Lung microvascular endothelial cell (primary cell): ENCODE results near the gene CD1E. TPM values are rescaled to one million over a fixed set of nuclear protein-coding genes. Genes with fewer than 3 reads are reported as not detected.
"Not testable (repeated sequence)": the region's sequence is repeated elsewhere in the genome, so short reads cannot be mapped to it uniquely, and the experiment has no call there.

ENCODE experiments used
- DNase-seq, 2 donors: peaks; one replicate each; pipeline versions ENCODE4 v3.0.0 to v3.0.0-alpha.2; 2010; ENCODE audit warnings: low read depth in 2 of 2
- total RNA-seq: library from RNA; depleted of rRNA; stranded (reverse); fragments of >200 nt; gene quantifications from 2 replicates; pipeline ENCODE4 v1.2.1, GENCODE V29; 2014

The CD1E gene
- not detected in 2 replicates for total RNA-seq

DNA sequence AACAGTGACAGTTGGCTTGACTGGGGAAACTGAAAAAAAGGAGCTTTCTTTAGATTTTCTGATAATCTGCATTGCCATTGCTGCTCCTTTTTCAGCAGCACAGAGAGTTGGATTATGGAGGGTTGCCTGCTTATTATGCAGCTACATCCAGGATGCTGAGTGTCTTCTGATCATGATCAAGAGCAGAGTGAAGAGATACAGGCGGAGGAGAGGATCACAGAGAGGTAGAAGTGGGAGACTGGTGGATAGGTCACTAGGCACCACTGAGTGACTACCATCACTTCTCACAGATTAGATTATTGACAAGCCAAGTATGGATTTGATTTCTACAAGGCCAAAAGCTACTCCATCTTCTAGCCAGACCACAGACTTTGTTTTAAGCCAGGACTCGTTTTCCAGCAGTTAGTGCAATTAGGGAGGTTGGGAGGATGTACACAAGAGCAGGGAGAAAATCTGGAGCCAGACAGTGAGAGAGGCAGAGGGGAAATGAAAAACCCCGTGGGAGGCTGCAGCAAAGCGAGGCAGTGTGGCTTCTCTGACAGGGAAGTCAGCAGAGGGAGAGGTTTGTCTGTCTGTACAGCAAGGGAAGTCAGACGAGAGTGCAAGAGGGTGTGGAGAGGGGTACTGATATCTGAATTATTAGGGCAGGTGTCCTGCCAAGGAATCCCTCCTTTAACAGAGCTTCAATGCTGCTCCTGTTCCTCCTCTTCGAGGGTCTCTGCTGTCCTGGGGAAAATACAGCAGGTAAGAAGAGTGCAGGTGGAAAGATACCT is at the start of gene CD1E:
Gene CD1E, plus strand, starts transcription at position 592 of the 773 bp plus-strand sequence. Its CDS starts 95 bp downstream, at position 687.
- DNase-seq, result no peak

DNA sequence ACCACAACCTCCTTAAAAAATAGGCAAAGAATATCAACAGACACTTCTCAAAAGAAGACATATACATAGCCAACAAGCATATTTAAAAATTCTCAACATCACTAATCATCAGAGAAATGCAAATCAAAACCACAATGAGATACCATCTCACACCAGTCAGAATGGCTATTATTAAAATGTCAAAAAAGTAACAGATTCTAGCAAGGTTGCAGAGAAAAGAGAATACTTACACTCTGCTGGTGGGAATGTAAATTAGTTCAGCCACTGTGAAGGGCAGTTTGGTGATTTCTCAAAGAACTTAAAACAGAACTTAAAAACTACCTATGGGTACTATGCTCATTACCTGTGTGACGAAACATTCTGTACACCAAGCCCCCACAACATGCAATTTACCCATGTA is 43.1 kb upstream of the CD1E start:
- no peak for DNase-seq

- DNase-seq, result no peak
Observed at GRCh38 chr1:158311066-158311465, 42.6 kb upstream of the CD1E start.

- no peak for DNase-seq
Observed at GRCh38 chr1:158323866-158324265, 29.8 kb upstream of the CD1E start.

GRCh38 chr1:158324395-158324794 is 29.3 kb upstream of the CD1E start:
- DNase-seq, result no peak

GRCh38 chr1:158327481-158327880 is 26.2 kb upstream of the CD1E start:
- DNase-seq, result no peak

GRCh38 chr1:158328426-158328825 is 25.3 kb upstream of the CD1E start:
- DNase-seq, result no peak

- DNase-seq, result no peak
Observed at GRCh38 chr1:158329300-158329699, 24.4 kb upstream of the CD1E start.

DNA sequence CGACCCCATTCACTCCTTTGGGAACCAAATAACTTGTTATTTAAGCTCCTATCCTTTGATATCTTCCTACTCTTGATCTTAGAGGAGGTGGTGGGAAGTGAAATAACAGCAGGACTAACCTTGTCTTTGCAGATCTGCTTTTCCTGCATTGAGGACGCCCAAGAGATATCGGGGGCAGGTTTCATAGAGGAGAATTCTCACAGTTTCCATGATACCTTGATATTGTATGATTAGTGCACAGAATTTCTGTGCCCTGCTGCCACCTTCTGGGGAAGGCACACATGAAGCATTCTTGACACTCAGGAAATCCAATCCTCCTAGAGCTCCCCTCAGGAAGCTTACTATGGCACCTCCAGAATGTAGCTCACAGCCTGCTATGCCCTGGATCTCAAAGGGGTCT is 24.0 kb upstream of the CD1E start:
- peak in 1 of 2 donors; percentile 13 for DNase-seq

DNA sequence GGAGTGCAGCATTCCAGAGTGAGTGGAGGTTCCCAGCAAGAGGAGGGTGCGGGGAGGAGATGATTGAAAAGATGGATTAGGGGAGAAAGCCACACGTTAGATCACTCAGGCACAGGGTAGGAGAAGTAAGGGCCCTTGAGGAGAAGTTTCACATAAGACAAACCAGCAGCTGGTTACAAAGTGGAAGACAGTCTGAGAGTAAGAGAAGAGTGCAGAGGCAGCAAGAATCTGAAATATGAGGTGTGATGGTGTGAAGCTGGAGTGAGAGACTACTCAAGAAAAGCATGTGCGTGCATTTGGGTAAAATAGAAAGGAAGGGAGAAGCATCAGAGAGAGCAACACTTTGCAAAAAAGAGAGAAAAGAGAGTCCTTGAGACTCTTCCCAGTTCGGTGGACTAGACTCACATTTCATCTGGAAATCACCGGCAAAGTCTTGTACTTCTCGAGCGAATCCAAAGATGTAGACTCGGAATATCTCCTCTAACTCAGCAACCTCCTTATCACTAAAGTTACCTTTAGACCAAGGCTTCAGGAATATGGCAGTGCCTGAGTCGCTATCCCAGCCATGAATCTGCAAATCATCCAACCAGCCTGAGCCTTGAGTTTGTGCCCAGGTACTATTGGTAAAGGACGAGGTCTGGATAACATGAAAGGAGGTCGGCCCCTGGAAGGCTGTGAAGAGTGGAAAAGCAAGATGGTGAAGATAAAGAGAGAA is 23.1 kb upstream of the CD1E start:
- no peak for DNase-seq

GRCh38 chr1:158331106-158331425 is 22.6 kb upstream of the CD1E start:
- DNase-seq, result no peak

DNA sequence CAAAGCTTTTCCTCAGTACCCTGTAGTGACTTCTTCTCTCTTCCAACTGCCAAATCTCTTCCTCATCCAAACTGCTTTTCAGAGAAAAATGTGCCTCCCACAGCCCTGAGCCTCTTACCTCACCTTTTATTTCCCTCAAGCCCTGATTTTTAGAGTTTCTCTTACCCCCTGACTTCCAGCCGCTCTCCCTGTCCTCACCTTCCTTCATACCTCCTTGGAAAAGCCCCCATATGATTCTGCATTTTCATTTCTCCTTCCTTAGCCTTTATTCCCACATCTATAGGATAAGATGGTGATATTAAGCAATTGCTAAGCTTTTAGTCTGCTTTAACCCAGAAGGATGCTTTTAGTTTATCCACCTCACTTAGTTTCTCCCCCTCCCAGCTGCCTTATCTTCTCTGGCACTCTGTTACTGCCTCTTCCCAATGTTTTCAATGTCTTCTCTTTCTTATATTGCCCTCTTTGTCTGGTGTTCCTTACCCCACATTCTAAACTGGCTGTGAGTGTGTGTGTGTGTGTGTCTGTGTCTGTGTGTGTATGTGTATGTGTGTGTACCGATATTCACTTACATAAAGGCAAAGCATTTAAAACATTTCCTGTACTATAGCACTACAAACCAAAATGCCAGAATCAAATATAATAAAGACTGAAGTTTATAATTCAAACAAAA is 22.1 kb upstream of the CD1E start, which contains the start of gene CD1B:
Gene CD1B, minus strand, starts transcription at position 51 of the 670 bp plus-strand sequence. CDS start 108 bp downstream, outside the sequence.
- DNase-seq, result no peak

DNA sequence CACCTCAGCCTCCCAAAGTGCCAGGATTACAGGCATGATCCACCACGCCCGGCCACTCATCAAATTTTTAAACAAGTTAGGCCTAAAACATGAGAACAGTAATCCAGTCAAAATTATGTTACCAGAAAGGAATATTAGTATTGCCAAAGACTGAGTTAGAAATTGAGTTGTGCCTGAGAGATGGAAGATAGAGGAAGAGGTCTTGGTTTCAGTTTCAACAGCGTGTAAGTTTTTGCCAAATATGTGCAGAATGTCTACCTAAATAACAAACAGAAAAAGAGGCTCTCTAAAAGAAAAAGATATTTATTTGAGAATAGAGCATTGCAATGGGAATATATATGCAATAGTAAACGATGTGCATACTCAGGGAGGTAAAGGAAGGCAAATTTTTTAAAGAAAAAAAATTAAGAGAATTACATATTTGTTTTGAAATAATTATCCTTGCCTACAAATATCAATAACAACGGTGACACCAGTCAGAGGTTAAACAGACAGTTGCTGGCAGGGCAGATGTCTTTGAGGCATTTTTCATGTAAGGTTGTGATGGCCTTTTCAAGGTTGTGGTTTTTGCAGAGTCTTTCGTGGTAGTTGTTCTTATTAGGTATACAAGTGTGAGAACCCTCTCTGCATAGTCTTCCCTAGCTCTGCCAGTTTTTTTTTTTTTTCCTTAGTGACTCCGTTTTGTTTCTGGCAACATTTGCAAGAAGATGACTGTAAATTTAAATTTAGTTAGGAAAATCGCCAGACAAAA is 20.1 kb upstream of the CD1E start:
- no peak for DNase-seq

- no peak for DNase-seq
Observed at GRCh38 chr1:158334526-158335212, 19.0 kb upstream of the CD1E start.

- DNase-seq, result no peak
Observed at GRCh38 chr1:158335213-158335532, 18.5 kb upstream of the CD1E start.

- DNase-seq, result not testable (repeated sequence)
Observed at GRCh38 chr1:158336413-158336812, 17.3 kb upstream of the CD1E start.

GRCh38 chr1:158348946-158349345 is 4.7 kb upstream of the CD1E start:
- DNase-seq, result not testable (repeated sequence)

GRCh38 chr1:158354255-158354654 is 561 bp downstream of the CD1E start:
- DNase-seq, result no peak

DNA sequence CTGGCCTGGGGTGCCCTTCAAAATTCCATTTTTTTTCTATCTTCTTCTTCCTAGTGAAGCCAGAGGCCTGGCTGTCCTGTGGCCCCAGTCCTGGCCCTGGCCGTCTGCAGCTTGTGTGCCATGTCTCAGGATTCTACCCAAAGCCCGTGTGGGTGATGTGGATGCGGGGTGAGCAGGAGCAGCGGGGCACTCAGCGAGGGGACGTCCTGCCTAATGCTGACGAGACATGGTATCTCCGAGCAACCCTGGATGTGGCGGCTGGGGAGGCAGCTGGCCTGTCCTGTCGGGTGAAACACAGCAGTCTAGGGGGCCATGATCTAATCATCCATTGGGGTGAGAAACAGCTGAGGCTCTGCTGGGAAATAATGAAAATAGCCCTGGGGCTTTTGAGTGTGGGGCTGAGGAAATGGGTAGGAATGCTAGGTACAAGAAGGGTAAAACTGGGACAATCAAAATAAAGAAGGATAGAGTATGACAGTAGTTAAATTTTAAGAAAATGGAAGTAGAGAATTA is 2.1 kb downstream of the CD1E start:
- DNase-seq, result no peak

GRCh38 chr1:158356616-158357015 is 2.9 kb downstream of the CD1E start:
- DNase-seq, result no peak

- DNase-seq, result no peak
Observed at GRCh38 chr1:158357441-158357840, 3.7 kb downstream of the CD1E start.
